ENCODE results near the gene FBXL22. TPM values are rescaled to one million over a fixed set of nuclear protein-coding genes. Genes with fewer than 3 reads are reported as not detected.

Gene FBXL22
- total RNA-seq, 4 donors from 2014 or later: 16.1 to 68.9 (median 39.0) TPM

DNA sequence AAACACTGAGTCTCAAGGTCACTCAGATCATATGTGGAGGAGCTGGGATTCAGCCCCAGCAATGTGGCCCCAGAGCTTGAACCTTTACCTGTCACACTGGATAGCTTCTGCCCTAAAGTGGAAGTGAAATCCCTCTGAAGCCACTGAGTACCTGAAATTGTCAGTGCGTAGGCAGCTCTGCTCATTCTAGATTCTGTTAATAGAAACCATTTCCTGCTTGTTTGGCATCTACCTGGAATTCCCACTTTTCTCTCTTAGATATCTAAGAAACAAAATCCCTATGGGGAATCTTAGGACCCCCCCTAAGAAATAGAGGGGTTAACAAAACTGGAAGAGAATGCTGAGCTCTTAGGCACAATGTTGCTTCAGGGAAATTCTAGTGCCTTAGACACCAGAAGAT is 29.8 kb downstream of the FBXL22 start:
- H3K27me3 ChIP-seq: no peaks in the 10 kb centered on the region
- H3K9me3 ChIP-seq: no peaks in the 10 kb centered on the region
- no peak for ATAC-seq
- H3K36me3 ChIP-seq: peaks cover 10 to 100% of the 10 kb centered on the region in 2 donors
- H3K4me3 ChIP-seq: no peak overlapping the region
- H3K4me1 ChIP-seq: no peaks in the 10 kb centered on the region
- TF ChIP-seq POLR2AphosphoS5 (IDR thresholded peaks at IDR 0.05) (no peak), POLR2A (IDR thresholded peaks at IDR 0.05) (no peak)
- WGBS, 2 donors (ENCODE audit: low coverage in 1 of 2): 100% methylated on average over 1 of the region's 1 CpG
- H3K27ac ChIP-seq: no peak overlapping the region

DNA sequence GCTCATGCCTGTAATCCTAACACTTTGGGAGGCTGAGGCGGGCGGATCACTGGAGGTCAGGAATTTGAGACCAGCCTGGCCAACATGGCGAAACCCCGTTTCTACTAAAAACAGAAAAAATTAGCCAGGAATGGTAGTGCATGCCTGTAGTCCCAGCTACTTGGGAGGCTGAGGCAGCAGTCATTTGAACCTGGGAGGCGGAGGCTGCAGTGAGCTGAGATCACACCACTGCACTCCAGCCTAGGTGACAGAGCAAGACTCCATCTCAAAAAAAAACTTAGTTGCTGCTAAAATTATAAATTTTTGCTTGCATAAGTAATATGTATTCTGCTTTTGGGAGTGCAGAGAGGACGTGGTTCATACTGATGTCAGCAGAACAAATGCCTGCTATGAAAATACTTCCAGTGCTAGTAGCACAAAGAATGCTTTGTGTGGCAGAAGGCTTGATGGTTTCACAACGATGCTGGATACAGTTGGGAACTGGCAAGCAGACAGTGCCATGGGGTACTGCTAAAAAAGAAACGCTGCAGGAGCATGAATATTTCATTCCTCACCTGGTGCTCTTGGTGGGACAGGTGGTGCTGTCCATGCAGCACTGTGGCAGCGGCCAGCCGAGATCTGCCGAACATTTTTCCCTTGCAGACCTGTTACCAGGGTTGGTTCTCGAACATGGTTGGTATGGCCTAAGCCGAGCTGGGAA is 31.1 kb downstream of the FBXL22 start:
- WGBS, 2 donors (ENCODE audit: low coverage in 1 of 2): 77 to 89% methylated on average over 3 to 9 of the region's 13 CpGs
- Histone ChIP-seq H3K36me3 (peaks cover 10 to 100% of the 10 kb centered on the region in 2 donors), H3K4me3 (peak overlapping the region in 1 of 2 donors; percentile 20), H3K4me1 (no peaks in the 10 kb centered on the region), H3K9me3 (no peaks in the 10 kb centered on the region), H3K27ac (peak overlapping the region in 2 of 4 donors; percentile 5 to 39), H3K27me3 (no peaks in the 10 kb centered on the region)
- no peak for TF ChIP-seq POLR2AphosphoS5 (IDR thresholded peaks at IDR 0.05)
- TF ChIP-seq EP300 (IDR thresholded peaks at IDR 0.05): no peak
- no peak for TF ChIP-seq POLR2A (IDR thresholded peaks at IDR 0.05)
- TF ChIP-seq, protein P1, sequence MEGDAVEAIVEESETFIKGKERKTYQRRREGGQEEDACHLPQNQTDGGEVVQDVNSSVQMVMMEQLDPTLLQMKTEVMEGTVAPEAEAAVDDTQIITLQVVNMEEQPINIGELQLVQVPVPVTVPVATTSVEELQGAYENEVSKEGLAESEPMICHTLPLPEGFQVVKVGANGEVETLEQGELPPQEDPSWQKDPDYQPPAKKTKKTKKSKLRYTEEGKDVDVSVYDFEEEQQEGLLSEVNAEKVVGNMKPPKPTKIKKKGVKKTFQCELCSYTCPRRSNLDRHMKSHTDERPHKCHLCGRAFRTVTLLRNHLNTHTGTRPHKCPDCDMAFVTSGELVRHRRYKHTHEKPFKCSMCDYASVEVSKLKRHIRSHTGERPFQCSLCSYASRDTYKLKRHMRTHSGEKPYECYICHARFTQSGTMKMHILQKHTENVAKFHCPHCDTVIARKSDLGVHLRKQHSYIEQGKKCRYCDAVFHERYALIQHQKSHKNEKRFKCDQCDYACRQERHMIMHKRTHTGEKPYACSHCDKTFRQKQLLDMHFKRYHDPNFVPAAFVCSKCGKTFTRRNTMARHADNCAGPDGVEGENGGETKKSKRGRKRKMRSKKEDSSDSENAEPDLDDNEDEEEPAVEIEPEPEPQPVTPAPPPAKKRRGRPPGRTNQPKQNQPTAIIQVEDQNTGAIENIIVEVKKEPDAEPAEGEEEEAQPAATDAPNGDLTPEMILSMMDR (IDR thresholded peaks at IDR 0.05): no peak
- ATAC-seq: no peak

DNA sequence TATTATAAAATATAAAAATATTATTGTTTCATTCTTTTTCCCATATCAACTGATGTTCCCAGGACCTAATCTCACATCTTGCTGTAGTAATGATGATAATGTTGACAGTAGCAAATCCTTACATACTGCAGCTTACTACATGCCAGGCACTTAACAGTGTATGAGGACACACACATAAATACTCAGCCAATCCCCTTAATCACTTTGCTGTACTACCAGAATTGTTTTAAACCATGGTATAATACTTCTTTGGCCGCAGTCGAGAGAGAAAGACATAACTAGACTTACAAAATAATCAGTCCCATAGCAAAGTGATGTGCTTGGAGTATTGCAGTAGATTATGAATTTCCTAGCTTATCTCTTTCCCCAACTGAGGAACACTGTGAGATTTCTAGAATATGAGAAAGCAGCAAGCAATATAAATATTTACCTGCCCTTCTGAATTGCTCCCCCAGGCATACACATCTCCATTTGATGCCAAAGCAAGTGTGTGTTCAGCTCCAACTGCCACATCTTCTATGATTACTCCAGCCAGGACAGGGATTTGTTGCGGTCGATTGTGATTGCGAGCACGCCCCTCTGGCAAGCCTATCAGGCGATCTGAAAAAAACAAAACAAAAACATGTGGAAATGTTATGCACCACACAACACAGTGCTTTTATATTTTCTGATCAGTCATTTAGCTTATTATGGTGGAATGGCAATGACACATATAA is 33.0 kb downstream of the FBXL22 start:
- TF ChIP-seq, protein P1 (IDR thresholded peaks at IDR 0.05): no peak
- TF ChIP-seq POLR2A (IDR thresholded peaks at IDR 0.05): no peak
- no peak for TF ChIP-seq POLR2AphosphoS5 (IDR thresholded peaks at IDR 0.05)
- TF ChIP-seq EP300 (IDR thresholded peaks at IDR 0.05): no peak
- no peaks in the 10 kb centered on the region for H3K27me3 ChIP-seq
- no peaks in the 10 kb centered on the region for H3K9me3 ChIP-seq
- no peak for ATAC-seq
- H3K27ac ChIP-seq: peak overlapping the region in 2 of 4 donors; percentile 3 to 31
- WGBS, 2 donors (ENCODE audit: low coverage in 1 of 2): 82% methylated on average over 7 of the region's 7 CpGs
- no peaks in the 10 kb centered on the region for H3K4me1 ChIP-seq
- H3K4me3 ChIP-seq: peak overlapping the region in 1 of 2 donors; percentile 20
- H3K36me3 ChIP-seq: peaks cover 6 to 100% of the 10 kb centered on the region in 2 donors

DNA sequence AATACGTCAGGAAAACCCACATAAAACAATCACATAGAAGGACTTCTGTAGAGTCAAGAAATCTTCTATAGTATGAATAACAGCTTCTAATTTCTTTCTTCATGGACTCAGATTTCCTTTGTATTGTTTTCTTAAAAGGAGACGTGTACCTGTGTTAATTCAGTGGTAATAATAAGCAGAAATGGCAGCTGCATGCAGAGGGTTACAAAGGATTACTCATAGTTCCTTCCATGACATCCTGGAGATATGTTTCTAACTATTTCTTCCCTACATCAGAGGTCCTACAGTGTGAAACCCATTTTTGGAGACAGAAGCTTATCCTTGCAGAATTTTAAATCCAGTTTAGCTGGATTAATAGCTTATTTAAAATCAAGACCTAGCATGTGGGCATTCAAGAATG is 36.1 kb downstream of the FBXL22 start:
- TF ChIP-seq EP300 (IDR thresholded peaks at IDR 0.05) (no peak), POLR2AphosphoS5 (IDR thresholded peaks at IDR 0.05) (no peak), POLR2A (IDR thresholded peaks at IDR 0.05) (no peak)
- TF ChIP-seq, protein P1 (IDR thresholded peaks at IDR 0.05): no peak
- Histone ChIP-seq H3K36me3 (peaks cover 12 to 100% of the 10 kb centered on the region in 2 donors), H3K4me3 (no peak overlapping the region), H3K4me1 (no peaks in the 10 kb centered on the region), H3K9me3 (no peaks in the 10 kb centered on the region), H3K27me3 (no peaks in the 10 kb centered on the region), H3K27ac (no peak overlapping the region)
- WGBS, 2 donors (ENCODE audit: low coverage in 1 of 2): 76 to 90% methylated on average over 2 of the region's 2 CpGs
- no peak for ATAC-seq

DNA sequence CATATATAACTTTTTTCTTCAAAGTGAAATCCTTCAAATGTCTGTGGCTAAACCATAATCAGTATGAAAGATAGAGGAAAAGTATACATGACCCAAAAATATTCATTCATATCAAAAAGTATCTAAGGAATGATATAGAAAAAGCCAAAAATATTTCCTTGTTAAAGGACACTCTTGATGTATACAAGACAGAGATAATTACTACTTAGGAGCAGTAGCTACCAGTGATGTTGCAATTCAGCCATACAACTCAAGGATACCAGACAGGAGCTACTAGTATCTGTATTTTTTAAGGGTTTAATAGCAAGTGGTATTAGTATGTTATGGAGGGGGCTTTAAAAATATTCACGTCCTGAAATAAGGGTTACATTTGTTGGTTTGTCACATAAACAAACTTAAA is 37.0 kb downstream of the FBXL22 start:
- WGBS, 2 donors (ENCODE audit: low coverage in 1 of 2): 54 to 77% methylated on average over 1 of the region's 1 CpG
- Histone ChIP-seq H3K27me3 (no peaks in the 10 kb centered on the region), H3K4me1 (no peaks in the 10 kb centered on the region), H3K36me3 (peaks cover 12 to 100% of the 10 kb centered on the region in 2 donors), H3K27ac (no peak overlapping the region), H3K4me3 (no peak overlapping the region), H3K9me3 (no peaks in the 10 kb centered on the region)
- ATAC-seq: no peak
- no peak for TF ChIP-seq POLR2A (IDR thresholded peaks at IDR 0.05)

Data from gastroesophageal sphincter (tissue), 4 donors.